GM19351 (cell line): Measurements from ENCODE around the gene PLEKHG4B.

Experiments
- ATAC-seq: cut with Tn5 transposase; IDR thresholded peaks from one replicate; pipeline ENCODE4 v1.9.1; 2021; ENCODE audit warnings: mild to moderate bottlenecking, moderate library complexity; ENCODE audit not compliant: unreplicated experiment

PLEKHG4B gene

DNA sequence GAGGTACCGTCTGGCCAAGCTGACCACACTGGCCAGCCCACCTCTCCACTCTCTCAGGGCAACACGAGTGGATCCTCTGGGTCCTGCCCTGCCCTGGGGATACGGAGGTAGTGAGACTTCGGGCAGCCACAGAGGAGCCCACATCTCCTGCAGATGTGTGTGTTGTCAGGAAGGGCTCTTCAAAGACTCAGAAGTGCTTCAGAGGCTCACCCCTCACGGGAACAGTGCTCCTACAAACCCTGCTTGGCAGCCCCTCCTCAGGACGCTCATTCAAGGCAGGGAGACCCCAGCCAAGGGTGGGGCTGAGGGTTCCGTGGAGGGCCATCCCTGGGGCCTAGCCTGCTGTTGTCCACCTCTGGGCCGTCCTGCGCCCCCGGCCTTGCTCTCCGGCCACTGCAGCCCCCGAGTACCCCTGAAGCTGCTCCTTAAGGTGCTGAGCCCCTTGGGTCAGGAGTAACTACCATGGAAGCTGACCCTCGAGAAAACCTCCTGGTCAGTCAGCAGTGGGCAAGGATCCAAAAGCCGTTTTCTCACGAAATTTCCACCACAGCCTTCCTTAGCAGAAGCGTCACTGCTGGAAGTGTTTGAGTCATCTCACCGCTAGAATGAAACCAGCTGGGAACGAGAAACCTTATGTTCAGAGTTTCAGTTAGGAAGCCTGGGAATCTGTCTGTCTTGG lies 76.2 kb downstream of the PLEKHG4B start:
- ATAC-seq = no peak

GRCh38 chr5:169071-169727 lies 77.2 kb downstream of the PLEKHG4B start:
- ATAC-seq = no peak

DNA sequence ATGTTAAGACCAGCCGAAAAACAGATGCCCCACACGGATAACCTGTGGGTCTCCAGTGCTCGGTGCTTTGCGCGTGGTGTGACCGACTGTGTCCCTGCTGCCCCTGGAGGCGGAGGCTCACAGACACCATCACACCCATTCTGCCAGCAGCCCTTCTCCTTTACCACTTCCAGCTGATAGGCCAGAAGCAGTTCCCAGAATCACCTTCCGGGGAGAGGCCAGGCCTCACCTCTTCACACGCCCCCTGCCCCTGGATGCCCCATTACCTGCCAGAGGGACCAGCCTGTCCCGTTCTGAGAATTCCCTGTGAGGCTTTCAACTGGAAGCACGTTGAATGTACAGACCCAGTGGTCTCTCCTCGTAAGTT lies 77.7 kb downstream of the PLEKHG4B start:
- no peak for ATAC-seq

GRCh38 chr5:170971-171800 lies 79.2 kb downstream of the PLEKHG4B start:
- ATAC-seq = no peak

GRCh38 chr5:171801-172331 lies 79.9 kb downstream of the PLEKHG4B start:
- no peak for ATAC-seq

DNA sequence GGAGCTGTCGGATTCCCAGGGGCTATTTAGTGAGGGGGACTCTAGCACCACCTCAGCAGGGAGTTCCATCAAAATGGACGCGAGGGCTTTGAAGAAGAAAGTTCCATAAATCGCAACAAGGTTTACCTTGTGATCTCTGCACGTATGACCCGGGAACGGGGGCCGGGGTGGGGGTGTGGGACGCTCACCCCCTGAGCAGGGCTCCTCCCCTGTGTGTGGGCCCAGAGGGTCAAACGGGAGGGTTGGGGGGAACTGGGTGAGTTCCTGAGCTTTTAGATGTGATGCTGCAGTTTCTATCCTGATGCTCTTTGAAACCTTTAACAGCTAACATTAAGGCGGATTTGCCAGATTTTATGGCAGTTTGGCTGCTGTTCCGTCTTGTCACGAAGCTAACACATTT lies 80.5 kb downstream of the PLEKHG4B start:
- ATAC-seq = no peak

- no peak for ATAC-seq
These were observed 80.9 kb downstream of the PLEKHG4B start for GRCh38 chr5:172841-173251.

- no peak for ATAC-seq
These were observed 81.7 kb downstream of the PLEKHG4B start for GRCh38 chr5:173392-174290.

GRCh38 chr5:174291-174600 lies 82.3 kb downstream of the PLEKHG4B start:
- ATAC-seq = no peak

- ATAC-seq = no peak
These were observed 83.0 kb downstream of the PLEKHG4B start for GRCh38 chr5:174876-175465.

DNA sequence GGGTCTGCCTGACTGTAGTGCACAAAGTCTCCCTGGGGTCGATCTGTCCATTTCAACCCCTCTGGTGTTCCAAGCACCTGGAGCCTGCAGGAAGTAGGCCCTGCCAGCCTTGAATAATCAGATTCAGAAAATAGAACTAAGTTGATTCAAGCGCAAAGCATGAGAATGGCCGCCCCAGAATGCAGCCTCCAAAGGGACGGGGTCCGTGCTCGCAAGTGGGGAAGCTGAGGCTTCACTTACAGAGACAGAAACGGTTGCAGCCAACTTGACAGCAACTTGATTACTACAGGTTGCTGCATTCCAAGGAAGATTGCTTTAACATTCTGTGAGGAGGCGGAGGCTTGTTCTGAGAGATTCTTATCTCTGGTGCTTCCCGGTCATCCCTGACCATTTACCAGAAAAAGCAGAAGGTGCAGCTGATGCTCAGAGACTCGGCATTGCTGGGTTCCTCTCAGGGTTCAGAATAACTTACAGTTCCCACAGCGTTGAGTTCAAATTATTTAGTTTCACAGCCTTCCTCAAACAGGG lies 84.4 kb downstream of the PLEKHG4B start:
- ATAC-seq = no peak

- no peak for ATAC-seq
These were observed 86.1 kb downstream of the PLEKHG4B start for GRCh38 chr5:178110-178509.

DNA sequence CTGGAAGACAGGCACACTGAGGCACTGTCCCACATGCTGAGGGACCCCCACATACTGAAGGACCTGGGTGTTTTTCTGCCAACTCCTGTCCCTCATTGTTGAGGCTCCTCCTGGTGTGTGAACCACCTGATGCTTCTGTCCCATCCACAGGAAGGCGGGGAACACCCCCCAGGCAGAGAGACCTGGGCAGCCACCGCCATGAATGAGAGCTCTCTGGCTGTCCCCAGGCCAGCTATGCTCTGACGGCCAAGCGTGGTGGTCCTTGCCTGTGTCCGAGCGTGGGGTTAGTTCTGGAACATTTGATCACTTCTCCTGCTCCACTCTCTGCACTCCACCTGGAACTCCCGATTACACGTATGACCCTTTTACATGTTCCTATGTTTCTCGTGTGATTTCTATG lies 87.4 kb downstream of the PLEKHG4B start:
- no peak for ATAC-seq

DNA sequence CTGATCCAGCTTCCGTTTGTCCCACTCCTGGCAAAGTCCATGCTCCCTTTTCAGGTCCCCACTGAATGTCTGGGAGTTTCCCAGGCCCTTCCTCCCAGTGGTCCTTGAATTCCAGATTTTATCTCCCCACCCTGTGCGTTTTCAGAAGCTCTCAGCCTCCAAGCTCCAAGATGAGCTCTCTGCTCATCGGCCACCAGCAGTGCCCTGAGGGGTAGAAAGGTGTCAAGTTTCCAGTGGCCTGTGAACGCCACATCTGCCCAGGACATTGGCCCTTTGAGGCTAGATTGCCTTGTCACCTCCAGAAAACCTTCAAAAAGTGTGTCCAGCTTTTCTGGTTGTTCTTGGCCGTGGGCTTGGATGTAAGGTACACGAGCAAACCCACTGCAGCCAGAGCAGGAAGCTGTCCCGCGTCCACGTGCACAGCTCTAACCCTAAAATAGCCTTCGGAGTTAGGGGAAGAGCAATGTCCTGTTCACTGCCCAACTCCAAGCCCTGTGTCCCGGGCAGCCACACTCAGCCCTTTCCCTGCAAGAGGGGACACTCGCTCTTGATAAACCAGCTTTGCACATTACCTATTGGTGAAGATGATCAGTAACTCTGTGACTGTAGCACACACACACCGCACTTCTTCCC lies 88.4 kb downstream of the PLEKHG4B start:
- ATAC-seq = no peak

- ATAC-seq = no peak
These were observed 89.2 kb downstream of the PLEKHG4B start for GRCh38 chr5:181160-181559.

GRCh38 chr5:181566-181965 lies 89.6 kb downstream of the PLEKHG4B start:
- no peak for ATAC-seq

DNA sequence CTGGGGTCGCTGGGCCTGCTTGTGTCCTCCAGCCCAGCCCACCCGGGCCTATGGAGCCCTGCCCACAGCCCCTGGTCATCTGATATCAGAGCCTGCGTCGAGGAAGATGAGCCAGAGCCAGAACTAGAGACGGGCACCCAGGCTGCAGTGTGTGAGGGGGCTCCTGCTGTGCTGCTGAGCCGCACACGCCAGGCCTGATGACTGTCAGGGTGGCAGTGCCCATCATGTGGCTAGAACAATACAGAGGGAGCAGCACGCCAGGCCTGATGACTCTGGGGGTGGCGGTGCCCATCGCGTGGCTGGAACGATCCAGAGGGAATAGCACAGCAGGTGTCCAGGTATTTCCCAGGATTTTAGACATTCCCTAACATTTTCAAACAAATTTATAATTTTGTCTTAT lies 90.2 kb downstream of the PLEKHG4B start:
- no peak for ATAC-seq

GRCh38 chr5:184471-184870 lies 92.5 kb downstream of the PLEKHG4B start:
- no peak for ATAC-seq

DNA sequence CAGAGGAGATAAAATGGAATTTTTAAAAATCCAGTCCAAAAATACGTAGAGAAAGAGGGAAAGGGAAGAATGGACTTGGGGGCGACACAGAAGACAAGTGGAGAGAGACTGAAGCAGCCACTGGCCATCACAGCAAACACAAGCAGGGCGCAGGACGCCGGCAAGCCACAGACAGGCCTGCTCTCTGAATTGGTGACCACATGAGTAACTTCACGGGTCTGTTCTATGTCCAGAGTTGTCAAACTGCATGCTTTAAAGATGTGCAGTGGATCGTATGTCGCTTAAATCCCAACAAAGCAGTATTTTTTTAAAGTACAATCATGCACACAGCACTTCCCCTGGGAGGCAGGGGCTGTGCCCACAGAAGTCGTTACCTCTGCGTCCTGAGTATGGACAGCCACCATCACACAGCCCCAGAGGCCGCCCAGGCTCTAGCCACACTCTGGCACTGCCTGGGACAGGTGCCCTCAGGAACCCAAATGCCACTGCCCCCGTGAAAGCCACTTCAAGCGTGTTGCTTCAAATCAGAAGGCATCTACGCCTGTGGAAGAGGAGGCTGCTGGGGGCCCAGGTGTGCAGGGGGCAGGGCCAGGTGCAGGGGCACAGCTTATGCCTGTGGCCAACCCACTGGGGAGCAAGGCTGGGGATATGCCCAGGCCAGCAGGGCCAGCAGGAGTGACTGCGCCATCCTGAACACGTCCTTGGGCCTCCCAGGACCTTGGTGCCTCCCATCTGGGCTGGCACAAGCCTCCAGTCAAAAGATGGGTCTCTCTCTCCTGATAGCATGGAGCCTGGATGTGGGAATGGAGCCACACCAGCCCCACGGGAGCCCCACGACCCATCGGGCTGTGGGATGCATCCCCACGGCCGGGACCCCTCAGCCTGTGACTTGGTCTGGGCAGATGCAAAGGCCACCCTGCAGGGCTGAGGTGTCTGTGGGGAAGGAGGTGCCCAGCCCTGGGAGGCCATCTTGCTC lies 93.4 kb downstream of the PLEKHG4B start:
- no peak for ATAC-seq
